Right lobe of liver (tissue), 6 donors: ENCODE measurements around the gene PLIN5. TPM values are rescaled to one million over a fixed set of nuclear protein-coding genes. Genes with fewer than 3 reads are reported as not detected.

Experiments
- ATAC-seq, 4 donors: fragments of 200-7000 bp; cut with Tn5 transposase; one replicate each; pipeline ENCODE4 v1.9.1; 2020; ENCODE audit warnings: mild to moderate bottlenecking in 4 of 4, moderate library complexity in 4 of 4
- DNase-seq, 3 donors: peaks; one replicate each; pipeline ENCODE4 v3.0.0-alpha.2; 2020
- H3K27ac ChIP-seq, 3 donors: fragments of 200-600 bp; one replicate each; pipeline ENCODE4 v1.8.0; 2022
- H3K27me3 ChIP-seq, 2 donors: fragments of 200-600 bp; one replicate each; pipeline ENCODE4 v1.8.0; 2022
- H3K36me3 ChIP-seq, 4 donors: fragments of 200-600 bp; sonication (generic) in 1 of 4; one replicate each; pipeline versions ENCODE4 v1.5.1 to v1.8.0; 2017 to 2022; ENCODE audit warnings: control low read depth in 1 of 4
- H3K4me1 ChIP-seq, 4 donors: fragments of 200-600 bp; sonication (generic) in 1 of 4; one replicate each; pipeline versions ENCODE4 v1.5.1 to v1.8.0; 2017 to 2022; ENCODE audit warnings: control low read depth in 1 of 4
- H3K4me3 ChIP-seq, 3 donors: fragments of 200-600 bp; one replicate each; pipeline ENCODE4 v1.8.0; 2022
- H3K9me3 ChIP-seq, 4 donors: fragments of 200-600 bp; sonication (generic) in 1 of 4; one replicate each; pipeline versions ENCODE4 v1.5.1 to v1.8.0; 2017 to 2022; ENCODE audit warnings: control low read depth in 1 of 4
- CTCF ChIP-seq, 4 donors: fragments of 200-600 bp in 3 of 4; fragments of 450-650 bp in 1 of 4; IDR thresholded peaks; one replicate each; pipeline versions ENCODE4 v1.5.1 to v1.8.0; 2016 to 2022; ENCODE audit warnings: antibody characterized with exemption in 4 of 4, mild to moderate bottlenecking in 2 of 4
- POLR2A ChIP-seq: fragments of 450-650 bp; IDR thresholded peaks from one replicate; pipeline ENCODE4 v1.6.1; 2017; ENCODE audit warnings: antibody characterized with exemption, mild to moderate bottlenecking
- WGBS: methylation state at CpG from one replicate; pipeline ENCODE4 v1.1.6; 2018; ENCODE audit warnings: low coverage, low lambda C conversion rate; ENCODE audit not compliant: insufficient coverage; ENCODE audit errors: missing lambda C conversion rate; 5-methylcytosine and 5-hydroxymethylcytosine counted together
- intact Hi-C, 2 donors: fragments of 100-400 bp; cut with DNase I; formaldehyde crosslinking; loops; one replicate each; pipeline versions ENCODE4 v1.11.2 to v1.14.1; 2022
- total RNA-seq, 6 experiments: library from RNA; depleted of rRNA in 2 of 6; stranded (reverse); fragments of >200 nt in 2 of 6; fragmentation: NEBNext Ultra II Directional in 3 of 6; extraction: Animal tissue kit (Norgen Biotek cat#: 25700) in 3 of 6; gene quantifications; one replicate each; pipeline versions ENCODE4 v1.1.0 to v1.2.4, GENCODE V29; 2016 to 2023
- donor health status: DM: no; HTN: yes; CAD: no.
- donor health status: DM: no; HTN: no; CAD: no.
- donor health status: DM: no; HTN: no; CAD: no.
- donor health status: DM: no; HTN: yes; CAD: no.
- donor health status: DM: no; HTN: yes; CAD: no.

The PLIN5 gene
- total RNA-seq, 6 experiments from 2014 or later: 35.0 to 149 (median 117) TPM

- WGBS: no CpG with 5 or more reads among the region's 24 CpGs
- Histone ChIP-seq H3K4me3 (peak overlapping the region in 2 of 3 donors; percentile 26 to 37), H3K27me3 (no peaks in the 10 kb centered on the region), H3K4me1 (peaks cover 0 to 58% (median 26%) of the 10 kb centered on the region in 4 donors), H3K36me3 (peaks cover 0 to 27% (median 12%) of the 10 kb centered on the region in 4 donors), H3K9me3 (no peaks in the 10 kb centered on the region), H3K27ac (peak overlapping the region in 1 of 3 donors; percentile 47)
- intact Hi-C loops: no loop called here
- no peak for TF ChIP-seq POLR2A
- peak in 1 of 3 donors; percentile 39 for DNase-seq
- peak in 2 of 4 donors; percentile 1 to 11 for ATAC-seq
Observed at GRCh38 chr19:4517451-4518057, 17.5 kb downstream of the PLIN5 start.

- 18% methylated on average over 3 of the region's 8 CpGs for WGBS
- Histone ChIP-seq H3K4me1 (peaks cover 0 to 52% (median 23%) of the 10 kb centered on the region in 4 donors), H3K27me3 (no peaks in the 10 kb centered on the region), H3K36me3 (peaks cover 0 to 32% (median 16%) of the 10 kb centered on the region in 4 donors), H3K27ac (peak overlapping the region in 1 of 3 donors; percentile 47), H3K4me3 (no peak overlapping the region), H3K9me3 (no peaks in the 10 kb centered on the region)
- no peak for TF ChIP-seq CTCF (IDR thresholded peaks at IDR 0.05)
- no peak for TF ChIP-seq POLR2A
- intact Hi-C loops: no loop called here
- ATAC-seq: peak; percentile 4 to 43 (median 10)
- peak in 2 of 3 donors; percentile 41 to 76 for DNase-seq
Observed at GRCh38 chr19:4516939-4517300, 18.1 kb downstream of the PLIN5 start.

GRCh38 chr19:4516199-4516938 lies 18.7 kb downstream of the PLIN5 start:
- intact Hi-C loops: no loop called here
- Histone ChIP-seq H3K27me3 (no peaks in the 10 kb centered on the region), H3K27ac (peak overlapping the region in 1 of 3 donors; percentile 47), H3K4me1 (peaks cover 0 to 46% (median 20%) of the 10 kb centered on the region in 4 donors), H3K9me3 (no peaks in the 10 kb centered on the region), H3K4me3 (no peak overlapping the region), H3K36me3 (peaks cover 0 to 33% (median 16%) of the 10 kb centered on the region in 4 donors)
- no peak for TF ChIP-seq CTCF (IDR thresholded peaks at IDR 0.05)
- TF ChIP-seq POLR2A: no peak
- peak in 3 of 4 donors; percentile 3 to 20 (median 8) for ATAC-seq
- peak in 1 of 3 donors; percentile 73 for DNase-seq
- WGBS: 62% methylated on average over 6 of the region's 14 CpGs

GRCh38 chr19:4515732-4516131 lies 19.3 kb downstream of the PLIN5 start:
- Histone ChIP-seq H3K4me1 (peaks cover 0 to 40% (median 17%) of the 10 kb centered on the region in 4 donors), H3K4me3 (no peak overlapping the region), H3K36me3 (peaks cover 0 to 33% (median 16%) of the 10 kb centered on the region in 4 donors), H3K27ac (no peak overlapping the region), H3K9me3 (no peaks in the 10 kb centered on the region), H3K27me3 (no peaks in the 10 kb centered on the region)
- WGBS: 80% methylated on average over 1 of the region's 5 CpGs
- no peak for DNase-seq
- intact Hi-C loops: no loop called here
- no peak for ATAC-seq
- no peak for TF ChIP-seq POLR2A

- Histone ChIP-seq H3K27ac (no peak overlapping the region), H3K9me3 (no peaks in the 10 kb centered on the region), H3K4me3 (no peak overlapping the region), H3K36me3 (peaks cover 0 to 38% (median 16%) of the 10 kb centered on the region in 4 donors), H3K4me1 (peaks cover 0 to 21% (median 7%) of the 10 kb centered on the region in 4 donors), H3K27me3 (no peaks in the 10 kb centered on the region)
- DNase-seq (no peak), ATAC-seq (no peak)
- WGBS: 86% methylated on average over 2 of the region's 17 CpGs
- intact Hi-C loops: no loop called here
- TF ChIP-seq CTCF (IDR thresholded peaks at IDR 0.05): no peak
- TF ChIP-seq POLR2A: no peak
Observed at GRCh38 chr19:4513248-4513647, 21.8 kb downstream of the PLIN5 start.
